Measurements from ENCODE around the gene AP1B1. TPM values are rescaled to one million over a fixed set of nuclear protein-coding genes. Genes with fewer than 3 reads are reported as not detected.

Gene AP1B1
- total and polyA plus RNA-seq, 2 donors from 2014 or later = 50.5 to 82.9 TPM

DNA sequence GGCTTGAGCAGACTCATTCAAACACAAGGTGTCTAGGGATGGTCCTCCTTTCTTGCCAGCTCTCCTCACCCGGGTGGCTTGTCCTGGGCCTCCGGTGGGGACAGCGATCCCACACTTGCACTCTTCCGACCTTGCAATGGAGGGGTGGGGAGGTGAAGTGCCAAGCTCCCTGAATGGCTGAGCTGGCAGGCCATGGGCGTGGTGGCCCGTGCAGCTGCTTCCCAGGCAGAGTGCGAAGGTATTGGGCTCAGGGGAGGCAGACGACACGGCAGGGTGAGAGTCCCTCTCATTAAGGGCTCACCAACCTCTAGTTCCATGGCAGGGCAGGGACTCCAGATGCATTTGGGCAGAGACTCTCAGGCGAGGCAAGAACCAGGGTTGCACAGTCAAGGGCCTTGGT is 61.9 kb downstream of the AP1B1 start:
- Histone ChIP-seq H3K27ac (ENCODE audit: low read depth in 2 of 2, low read length in 2 of 2) (no peak overlapping the region), H3K9ac (ENCODE audit: low read length in 3 of 3) (no peak overlapping the region), H3K36me3 (ENCODE audit: control insufficient read depth in 2 of 3, insufficient read depth in 3 of 3, low read length in 3 of 3) (peaks cover 0 to 13% (median 0%) of the 10 kb centered on the region in 3 donors), H3K4me1 (ENCODE audit: control insufficient read depth in 2 of 3, insufficient read depth in 2 of 3, low read depth in 1 of 3, low read length in 3 of 3) (no peaks in the 10 kb centered on the region), H3K9me3 (ENCODE audit: control insufficient read depth in 2 of 3, insufficient read depth in 1 of 3, low read length in 3 of 3) (no peaks in the 10 kb centered on the region), H3K27me3 (ENCODE audit: control insufficient read depth, insufficient read depth, low read length) (no peaks in the 10 kb centered on the region), H3K4me3 (ENCODE audit: low read length in 3 of 3) (no peak overlapping the region)
- TF ChIP-seq, protein P1, sequence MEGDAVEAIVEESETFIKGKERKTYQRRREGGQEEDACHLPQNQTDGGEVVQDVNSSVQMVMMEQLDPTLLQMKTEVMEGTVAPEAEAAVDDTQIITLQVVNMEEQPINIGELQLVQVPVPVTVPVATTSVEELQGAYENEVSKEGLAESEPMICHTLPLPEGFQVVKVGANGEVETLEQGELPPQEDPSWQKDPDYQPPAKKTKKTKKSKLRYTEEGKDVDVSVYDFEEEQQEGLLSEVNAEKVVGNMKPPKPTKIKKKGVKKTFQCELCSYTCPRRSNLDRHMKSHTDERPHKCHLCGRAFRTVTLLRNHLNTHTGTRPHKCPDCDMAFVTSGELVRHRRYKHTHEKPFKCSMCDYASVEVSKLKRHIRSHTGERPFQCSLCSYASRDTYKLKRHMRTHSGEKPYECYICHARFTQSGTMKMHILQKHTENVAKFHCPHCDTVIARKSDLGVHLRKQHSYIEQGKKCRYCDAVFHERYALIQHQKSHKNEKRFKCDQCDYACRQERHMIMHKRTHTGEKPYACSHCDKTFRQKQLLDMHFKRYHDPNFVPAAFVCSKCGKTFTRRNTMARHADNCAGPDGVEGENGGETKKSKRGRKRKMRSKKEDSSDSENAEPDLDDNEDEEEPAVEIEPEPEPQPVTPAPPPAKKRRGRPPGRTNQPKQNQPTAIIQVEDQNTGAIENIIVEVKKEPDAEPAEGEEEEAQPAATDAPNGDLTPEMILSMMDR (IDR thresholded peaks at IDR 0.05; ENCODE audit: borderline replicate concordance, extremely low read depth, insufficient read depth) = no peak
- no peak for DNase-seq
- no peak for FAIRE-seq
- intact Hi-C loops (cut with DNase I) = no loop called here

DNA sequence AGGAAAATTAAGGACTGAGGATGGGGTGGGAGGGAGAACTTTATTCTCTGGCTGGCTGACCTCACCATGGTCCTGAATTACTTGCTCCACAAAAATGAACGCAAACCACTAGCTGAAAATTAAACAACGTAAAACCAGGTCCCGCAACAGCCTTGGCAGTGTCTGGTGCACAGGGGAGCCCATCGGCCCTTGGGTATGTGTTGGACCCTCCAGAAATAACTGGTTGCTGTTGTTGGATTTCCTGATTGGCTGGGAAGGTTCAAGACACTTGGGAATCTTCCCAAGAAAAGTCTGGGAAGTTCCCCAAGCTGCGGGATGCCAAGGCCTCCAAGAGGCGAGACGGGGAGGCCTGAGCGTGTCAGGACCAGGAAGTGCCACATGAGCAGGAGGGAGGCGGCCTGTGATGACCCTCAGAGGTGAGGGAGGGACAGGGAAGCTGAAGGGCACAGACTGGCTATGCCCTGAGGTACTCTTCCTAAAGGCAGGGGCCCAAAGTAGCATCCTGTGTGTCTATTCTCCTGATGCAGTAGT is 62.5 kb downstream of the AP1B1 start:
- H3K4me1 ChIP-seq (ENCODE audit: control insufficient read depth in 2 of 3, insufficient read depth in 2 of 3, low read depth in 1 of 3, low read length in 3 of 3) = no peaks in the 10 kb centered on the region
- TF ChIP-seq, protein P1 (IDR thresholded peaks at IDR 0.05; ENCODE audit: borderline replicate concordance, extremely low read depth, insufficient read depth) = no peak
- FAIRE-seq = no peak
- no peaks in the 10 kb centered on the region for H3K27me3 ChIP-seq (ENCODE audit: control insufficient read depth, insufficient read depth, low read length)
- peaks cover 0 to 10% (median 0%) of the 10 kb centered on the region in 3 donors for H3K36me3 ChIP-seq (ENCODE audit: control insufficient read depth in 2 of 3, insufficient read depth in 3 of 3, low read length in 3 of 3)
- H3K9me3 ChIP-seq (ENCODE audit: control insufficient read depth in 2 of 3, insufficient read depth in 1 of 3, low read length in 3 of 3) = no peaks in the 10 kb centered on the region
- intact Hi-C loops (cut with DNase I) = no loop called here
- no peak overlapping the region for H3K4me3 ChIP-seq (ENCODE audit: low read length in 3 of 3)
- DNase-seq = no peak
- no peak overlapping the region for H3K9ac ChIP-seq (ENCODE audit: low read length in 3 of 3)
- H3K27ac ChIP-seq (ENCODE audit: low read depth in 2 of 2, low read length in 2 of 2) = no peak overlapping the region

DNA sequence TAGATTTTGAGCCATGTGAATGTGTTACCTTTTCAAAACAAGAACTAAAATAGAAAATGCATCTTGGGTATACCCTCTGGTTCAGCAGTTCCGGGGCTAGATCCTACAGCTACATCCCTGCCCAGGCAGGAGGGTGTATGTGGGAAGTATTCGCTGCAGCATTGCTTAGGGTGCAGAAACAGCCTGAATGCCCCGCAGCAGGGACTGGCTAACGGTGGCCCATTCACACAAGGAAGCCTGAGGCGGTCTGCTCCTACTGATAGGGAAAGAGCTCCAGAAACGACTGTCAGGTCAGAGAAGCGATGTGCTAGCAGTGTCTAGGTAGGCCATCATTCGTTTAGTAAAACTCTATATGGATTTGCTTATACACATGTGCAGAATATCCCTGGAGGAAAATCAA is 63.0 kb downstream of the AP1B1 start:
- intact Hi-C loops (cut with DNase I) = no loop called here
- no peak for FAIRE-seq
- TF ChIP-seq, protein P1 (IDR thresholded peaks at IDR 0.05; ENCODE audit: borderline replicate concordance, extremely low read depth, insufficient read depth) = no peak
- Histone ChIP-seq H3K4me3 (ENCODE audit: low read length in 3 of 3) (no peak overlapping the region), H3K27ac (ENCODE audit: low read depth in 2 of 2, low read length in 2 of 2) (no peak overlapping the region), H3K27me3 (ENCODE audit: control insufficient read depth, insufficient read depth, low read length) (no peaks in the 10 kb centered on the region), H3K9ac (ENCODE audit: low read length in 3 of 3) (no peak overlapping the region), H3K9me3 (ENCODE audit: control insufficient read depth in 2 of 3, insufficient read depth in 1 of 3, low read length in 3 of 3) (no peaks in the 10 kb centered on the region), H3K36me3 (ENCODE audit: control insufficient read depth in 2 of 3, insufficient read depth in 3 of 3, low read length in 3 of 3) (peaks cover 0 to 10% (median 0%) of the 10 kb centered on the region in 3 donors), H3K4me1 (ENCODE audit: control insufficient read depth in 2 of 3, insufficient read depth in 2 of 3, low read depth in 1 of 3, low read length in 3 of 3) (no peaks in the 10 kb centered on the region)
- DNase-seq = no peak

DNA sequence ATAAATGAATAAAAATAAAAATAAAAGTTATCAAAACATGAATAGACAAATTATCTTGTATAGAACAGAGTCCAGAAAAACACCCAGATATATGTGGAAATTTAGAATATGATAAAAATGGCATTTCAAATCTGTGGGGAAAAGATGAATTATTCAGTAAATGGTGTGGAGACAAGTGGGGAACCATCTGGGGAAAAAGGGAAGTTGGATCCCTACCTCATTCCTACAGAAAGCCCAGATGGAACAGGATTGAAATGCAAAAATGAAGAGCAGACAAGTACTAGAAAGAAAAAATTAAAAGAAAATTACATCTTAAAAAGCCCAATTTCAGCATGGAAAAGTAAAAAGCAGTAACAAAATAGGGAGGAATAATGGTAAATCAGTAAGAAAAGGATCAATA is 64.7 kb downstream of the AP1B1 start:
- TF ChIP-seq, protein P1 (IDR thresholded peaks at IDR 0.05; ENCODE audit: borderline replicate concordance, extremely low read depth, insufficient read depth) = no peak
- no peaks in the 10 kb centered on the region for H3K9me3 ChIP-seq (ENCODE audit: control insufficient read depth in 2 of 3, insufficient read depth in 1 of 3, low read length in 3 of 3)
- H3K27me3 ChIP-seq (ENCODE audit: control insufficient read depth, insufficient read depth, low read length) = no peaks in the 10 kb centered on the region
- no peak overlapping the region for H3K27ac ChIP-seq (ENCODE audit: low read depth in 2 of 2, low read length in 2 of 2)
- FAIRE-seq (no peak), DNase-seq (no peak)
- intact Hi-C loops (cut with DNase I) = no loop called here
- peaks cover 0 to 4% (median 0%) of the 10 kb centered on the region in 3 donors for H3K36me3 ChIP-seq (ENCODE audit: control insufficient read depth in 2 of 3, insufficient read depth in 3 of 3, low read length in 3 of 3)
- H3K4me3 ChIP-seq (ENCODE audit: low read length in 3 of 3) = no peak overlapping the region
- no peaks in the 10 kb centered on the region for H3K4me1 ChIP-seq (ENCODE audit: control insufficient read depth in 2 of 3, insufficient read depth in 2 of 3, low read depth in 1 of 3, low read length in 3 of 3)
- no peak overlapping the region for H3K9ac ChIP-seq (ENCODE audit: low read length in 3 of 3)
